ENCODE measurements around the gene CRMP1.

- TF ChIP-seq CTCF (IDR thresholded peaks at IDR 0.05): no peak
- TF ChIP-seq POLR2A (IDR thresholded peaks at IDR 0.05): no peak
- TF ChIP-seq POLR2AphosphoS5 (IDR thresholded peaks at IDR 0.05): no peak
Observed at GRCh38 chr4:5852523-5853202, 40.2 kb downstream of the CRMP1 start.
